Glomerular endothelial cell (primary cell): ENCODE results near the gene NPC1L1. TPM values are rescaled to one million over a fixed set of nuclear protein-coding genes. Genes with fewer than 3 reads are reported as not detected.
"Not testable (repeated sequence)": the region's sequence is repeated elsewhere in the genome, so short reads cannot be mapped to it uniquely, and the experiment has no call there.

Source experiments
- DNase-seq: peaks from one replicate; pipeline ENCODE4 v3.0.0-alpha.2; 2011; ENCODE audit warnings: low read depth, low spot score; ENCODE audit errors: extremely low read depth
- total RNA-seq: library from RNA; depleted of rRNA; stranded (reverse); fragments of >200 nt; gene quantifications from 2 replicates; pipeline ENCODE4 v1.2.3, GENCODE V29; 2015

Gene NPC1L1
- total RNA-seq, 1 donor from 2014 or later: not detected

GRCh38 chr7:44508328-44509030, 32.7 kb downstream of the NPC1L1 start:
- DNase-seq: no peak

GRCh38 chr7:44506592-44507288, 34.4 kb downstream of the NPC1L1 start:
- DNase-seq: not testable (repeated sequence)

GRCh38 chr7:44505595-44505994, 35.5 kb downstream of the NPC1L1 start:
- DNase-seq: no peak

- DNase-seq: no peak
These were observed 42.7 kb downstream of the NPC1L1 start for GRCh38 chr7:44498230-44498954.

- DNase-seq: no peak
These were observed 43.7 kb downstream of the NPC1L1 start for GRCh38 chr7:44497155-44498027.

GRCh38 chr7:44496385-44496784, 44.7 kb downstream of the NPC1L1 start:
- DNase-seq: no peak

- no peak for DNase-seq
These were observed 46.2 kb downstream of the NPC1L1 start for GRCh38 chr7:44494960-44495359.

GRCh38 chr7:44491229-44491628, 49.9 kb downstream of the NPC1L1 start:
- DNase-seq: no peak

- no peak for DNase-seq
These were observed 50.6 kb downstream of the NPC1L1 start, which contains the start of gene NUDCD3 for GRCh38 chr7:44490351-44491200. NUDCD3 (minus strand) TSS chr7:44490658; CDS start chr7:44490600, 58 bp downstream.

- no peak for DNase-seq
These were observed 51.2 kb downstream of the NPC1L1 start for GRCh38 chr7:44489955-44490350.

GRCh38 chr7:44488955-44489354, 52.2 kb downstream of the NPC1L1 start:
- no peak for DNase-seq

- no peak for DNase-seq
These were observed 54.4 kb downstream of the NPC1L1 start for GRCh38 chr7:44486693-44487092.

- DNase-seq: no peak
These were observed 55.1 kb downstream of the NPC1L1 start for GRCh38 chr7:44486001-44486400.

- DNase-seq: no peak
These were observed 56.4 kb downstream of the NPC1L1 start for GRCh38 chr7:44484482-44485313.

GRCh38 chr7:44482502-44483485, 58.3 kb downstream of the NPC1L1 start:
- DNase-seq: no peak

- DNase-seq: no peak
These were observed 63.2 kb downstream of the NPC1L1 start for GRCh38 chr7:44477938-44478337.

- no peak for DNase-seq
These were observed 63.9 kb downstream of the NPC1L1 start for GRCh38 chr7:44477063-44477830.
